Thyroid gland (tissue), 4 donors: Measurements from ENCODE around the gene ZNF862.

Experiments
- POLR2A ChIP-seq, 2 donors: fragments of 450-650 bp; IDR thresholded peaks; one replicate each; pipeline ENCODE4 v1.6.1; 2017; ENCODE audit warnings: antibody characterized with exemption in 2 of 2, mild to moderate bottlenecking in 2 of 2, moderate library complexity in 1 of 2
- TF ChIP-seq, protein P1 (sequence below), 6 experiments: fragments of 200-600 bp in 3 of 6; fragments of 450-650 bp in 3 of 6; sonication (generic) in 3 of 6; IDR thresholded peaks; one replicate each; pipeline ENCODE4 v1.5.1; 2016 to 2019; ENCODE audit warnings: antibody characterized with exemption in 6 of 6, mild to moderate bottlenecking in 2 of 6, inconsistent platforms in 1 of 6, moderate library complexity in 1 of 6

DNA sequence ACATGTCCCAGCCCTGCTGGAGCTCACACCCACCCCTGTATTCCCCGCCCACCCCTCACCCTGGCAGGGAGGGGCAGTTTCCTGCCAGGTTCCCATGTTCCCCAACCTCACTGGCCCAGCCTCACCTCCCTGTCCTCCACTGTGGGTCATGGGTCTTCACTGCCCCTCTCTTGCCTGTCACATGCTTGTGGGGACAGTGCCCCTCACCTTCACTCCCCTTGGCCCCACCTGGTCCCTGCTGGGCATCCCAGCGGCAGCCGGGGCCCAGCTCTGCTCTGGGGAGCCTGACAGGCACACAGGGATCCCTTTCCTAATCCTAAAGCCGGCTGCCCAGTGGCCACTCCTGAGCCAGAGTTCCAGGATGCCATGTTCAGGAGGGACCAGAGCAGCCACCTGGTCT is 21.4 kb upstream of the ZNF862 start:
- TF ChIP-seq, protein P1, sequence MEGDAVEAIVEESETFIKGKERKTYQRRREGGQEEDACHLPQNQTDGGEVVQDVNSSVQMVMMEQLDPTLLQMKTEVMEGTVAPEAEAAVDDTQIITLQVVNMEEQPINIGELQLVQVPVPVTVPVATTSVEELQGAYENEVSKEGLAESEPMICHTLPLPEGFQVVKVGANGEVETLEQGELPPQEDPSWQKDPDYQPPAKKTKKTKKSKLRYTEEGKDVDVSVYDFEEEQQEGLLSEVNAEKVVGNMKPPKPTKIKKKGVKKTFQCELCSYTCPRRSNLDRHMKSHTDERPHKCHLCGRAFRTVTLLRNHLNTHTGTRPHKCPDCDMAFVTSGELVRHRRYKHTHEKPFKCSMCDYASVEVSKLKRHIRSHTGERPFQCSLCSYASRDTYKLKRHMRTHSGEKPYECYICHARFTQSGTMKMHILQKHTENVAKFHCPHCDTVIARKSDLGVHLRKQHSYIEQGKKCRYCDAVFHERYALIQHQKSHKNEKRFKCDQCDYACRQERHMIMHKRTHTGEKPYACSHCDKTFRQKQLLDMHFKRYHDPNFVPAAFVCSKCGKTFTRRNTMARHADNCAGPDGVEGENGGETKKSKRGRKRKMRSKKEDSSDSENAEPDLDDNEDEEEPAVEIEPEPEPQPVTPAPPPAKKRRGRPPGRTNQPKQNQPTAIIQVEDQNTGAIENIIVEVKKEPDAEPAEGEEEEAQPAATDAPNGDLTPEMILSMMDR (IDR thresholded peaks at IDR 0.05) = no peak
- no peak for TF ChIP-seq POLR2A (IDR thresholded peaks at IDR 0.05)
